ENCODE measurements around the gene RIN3. TPM values are rescaled to one million over a fixed set of nuclear protein-coding genes. Genes with fewer than 3 reads are reported as not detected.

Gene RIN3
- total RNA-seq, 4 donors from 2014 or later, result 2.1 to 10.4 (median 7.2) TPM

GRCh38 chr14:92473261-92473968 lies 40.2 kb upstream of the RIN3 start:
- no peaks in the 10 kb centered on the region for H3K36me3 ChIP-seq
- 57% methylated on average over 9 of the region's 9 CpGs for WGBS
- H3K9me3 ChIP-seq, result no peaks in the 10 kb centered on the region
- H3K4me3 ChIP-seq, result no peak overlapping the region
- H3K4me1 ChIP-seq, result peaks cover 9% of the 10 kb centered on the region
- TF ChIP-seq EP300 (IDR thresholded peaks at IDR 0.05), result no peak
- no peak for TF ChIP-seq CTCF (IDR thresholded peaks at IDR 0.05)
- no peak for TF ChIP-seq POLR2AphosphoS5 (IDR thresholded peaks at IDR 0.05)
- TF ChIP-seq POLR2A (IDR thresholded peaks at IDR 0.05), result no peak
- DNase-seq (ENCODE audit: low spot score in 2 of 2), result peak in 1 of 2 donors; percentile 88
- peak overlapping the region; percentile 76 for H3K27ac ChIP-seq
- H3K27me3 ChIP-seq, result no peaks in the 10 kb centered on the region

GRCh38 chr14:92473969-92474535 lies 39.5 kb upstream of the RIN3 start:
- Histone ChIP-seq H3K4me1 (peaks cover 9% of the 10 kb centered on the region), H3K36me3 (no peaks in the 10 kb centered on the region), H3K27ac (no peak overlapping the region), H3K9me3 (no peaks in the 10 kb centered on the region), H3K27me3 (no peaks in the 10 kb centered on the region), H3K4me3 (no peak overlapping the region)
- TF ChIP-seq EP300 (IDR thresholded peaks at IDR 0.05) (no peak), POLR2AphosphoS5 (IDR thresholded peaks at IDR 0.05) (no peak), POLR2A (IDR thresholded peaks at IDR 0.05) (no peak), CTCF (IDR thresholded peaks at IDR 0.05) (no peak)
- WGBS, result 71% methylated on average over 3 of the region's 3 CpGs
- DNase-seq (ENCODE audit: low spot score in 2 of 2), result no peak

DNA sequence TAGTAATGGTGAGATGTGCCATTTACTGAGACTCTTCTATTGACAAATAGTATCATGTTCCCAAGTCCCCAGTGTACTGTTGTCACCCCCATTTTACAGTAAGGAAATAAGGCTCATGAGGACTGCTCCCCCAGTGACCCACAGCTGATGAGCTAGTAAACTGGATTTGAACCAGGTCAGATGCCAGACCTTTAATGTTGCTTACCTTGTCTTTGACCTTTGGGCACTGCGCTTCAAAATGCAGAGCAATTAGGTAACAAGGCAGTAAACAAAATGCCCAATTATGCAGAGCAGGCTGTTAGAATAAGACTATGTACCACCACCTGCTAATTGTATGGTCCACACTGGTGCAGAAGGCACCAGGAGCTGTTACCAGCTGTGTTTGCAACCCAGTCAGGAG lies 38.5 kb upstream of the RIN3 start:
- DNase-seq (ENCODE audit: low spot score in 2 of 2), result no peak

GRCh38 chr14:92475451-92476187 lies 38.0 kb upstream of the RIN3 start:
- Histone ChIP-seq H3K9me3 (no peaks in the 10 kb centered on the region), H3K4me1 (peaks cover 9% of the 10 kb centered on the region), H3K36me3 (no peaks in the 10 kb centered on the region), H3K27me3 (no peaks in the 10 kb centered on the region), H3K4me3 (no peak overlapping the region), H3K27ac (no peak overlapping the region)
- peak in 1 of 3 donors; percentile 26 for TF ChIP-seq POLR2AphosphoS5 (IDR thresholded peaks at IDR 0.05)
- no peak for TF ChIP-seq POLR2A (IDR thresholded peaks at IDR 0.05)
- DNase-seq (ENCODE audit: low spot score in 2 of 2), result peak; percentile 90
- 64% methylated on average over 14 of the region's 14 CpGs for WGBS

More for the DNA sequence above, 38.5 kb upstream of the RIN3 start:
- TF ChIP-seq POLR2AphosphoS5 (IDR thresholded peaks at IDR 0.05), result no peak
- TF ChIP-seq CTCF (IDR thresholded peaks at IDR 0.05), result no peak
- no peak for TF ChIP-seq EP300 (IDR thresholded peaks at IDR 0.05)
- Histone ChIP-seq H3K36me3 (no peaks in the 10 kb centered on the region), H3K27me3 (no peaks in the 10 kb centered on the region), H3K4me1 (peaks cover 9% of the 10 kb centered on the region), H3K9me3 (no peaks in the 10 kb centered on the region), H3K27ac (no peak overlapping the region), H3K4me3 (no peak overlapping the region)
- WGBS, result 91% methylated on average over 1 of the region's 1 CpG

- DNase-seq (ENCODE audit: low spot score in 2 of 2), result no peak
- Histone ChIP-seq H3K27me3 (no peaks in the 10 kb centered on the region), H3K9me3 (no peaks in the 10 kb centered on the region), H3K4me1 (no peaks in the 10 kb centered on the region), H3K4me3 (no peak overlapping the region), H3K27ac (no peak overlapping the region), H3K36me3 (no peaks in the 10 kb centered on the region)
- WGBS, result 82% methylated on average over 3 of the region's 3 CpGs
- TF ChIP-seq POLR2A (IDR thresholded peaks at IDR 0.05), result no peak
- TF ChIP-seq CTCF (IDR thresholded peaks at IDR 0.05), result no peak
- no peak for TF ChIP-seq EP300 (IDR thresholded peaks at IDR 0.05)
- no peak for TF ChIP-seq POLR2AphosphoS5 (IDR thresholded peaks at IDR 0.05)
Measured at GRCh38 chr14:92480856-92481255, 32.7 kb upstream of the RIN3 start.

Data from suprapubic skin (tissue), 4 donors.